ENCODE data around the gene RRH. TPM values are rescaled to one million over a fixed set of nuclear protein-coding genes. Genes with fewer than 3 reads are reported as not detected.
A peak's percentile ranks its signal among the peaks of the same experiment; 100 is the strongest.

RRH gene
- total RNA-seq, 2 donors from 2014 or later = not detected

DNA sequence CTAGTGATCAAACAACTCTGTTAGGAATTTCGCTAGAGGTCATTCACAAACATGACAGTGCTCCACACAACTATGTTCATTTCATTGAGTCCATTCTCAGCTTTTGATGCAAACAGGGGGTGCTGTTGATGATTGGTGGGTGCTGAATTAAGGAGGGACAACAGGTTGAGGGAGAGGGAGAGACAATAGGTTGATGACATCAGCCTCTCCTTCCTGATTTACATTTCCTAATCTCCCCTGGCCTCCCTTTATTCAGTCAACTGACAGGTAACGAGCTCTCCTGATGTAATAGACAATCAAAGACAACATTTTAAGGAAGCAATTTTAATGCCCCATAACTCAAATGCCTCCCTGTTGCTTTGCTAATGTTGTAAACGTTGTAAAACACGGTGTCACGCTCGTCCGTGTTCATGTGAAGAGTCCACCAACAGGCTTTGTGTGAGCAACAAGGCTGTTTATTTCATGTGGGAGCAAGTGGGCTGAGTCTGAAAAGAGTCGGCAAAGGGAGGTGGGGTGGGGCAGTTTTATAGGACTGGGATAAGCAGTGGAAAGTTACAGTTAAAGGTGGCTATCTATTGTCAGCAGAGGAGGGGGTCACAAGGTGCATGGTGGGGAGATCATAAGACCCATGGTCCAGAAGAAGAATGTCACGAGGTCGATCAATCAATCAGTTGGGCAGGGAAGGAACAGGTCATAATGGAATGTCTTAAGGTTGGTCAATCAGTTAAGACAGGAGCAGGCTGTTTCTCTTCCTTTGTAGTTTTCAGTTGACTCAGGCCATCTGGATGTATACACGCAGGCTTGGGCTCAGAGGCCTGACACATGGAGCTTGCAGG is 17.0 kb upstream of the RRH start:
- WGBS, 2 donors = 70 to 73% methylated on average over 11 of the region's 11 CpGs
- intact Hi-C loops (cut with DNase I) = loop anchor here (5.0 kb wide), 1 partner anchor 78 kb away; the partner anchor contains the start of gene PLA2G12A

GRCh38 chr4:109811707-109812106 is 16.1 kb upstream of the RRH start:
- no peak for DNase-seq
- no peak overlapping the region for H3K4me3 ChIP-seq
- intact Hi-C loops (cut with DNase I) = loop anchor here (5.0 kb wide), 1 partner anchor 79 kb away; the partner anchor contains the start of gene PLA2G12A
- no peaks in the 10 kb centered on the region for H3K27me3 ChIP-seq
- TF ChIP-seq, protein P1, sequence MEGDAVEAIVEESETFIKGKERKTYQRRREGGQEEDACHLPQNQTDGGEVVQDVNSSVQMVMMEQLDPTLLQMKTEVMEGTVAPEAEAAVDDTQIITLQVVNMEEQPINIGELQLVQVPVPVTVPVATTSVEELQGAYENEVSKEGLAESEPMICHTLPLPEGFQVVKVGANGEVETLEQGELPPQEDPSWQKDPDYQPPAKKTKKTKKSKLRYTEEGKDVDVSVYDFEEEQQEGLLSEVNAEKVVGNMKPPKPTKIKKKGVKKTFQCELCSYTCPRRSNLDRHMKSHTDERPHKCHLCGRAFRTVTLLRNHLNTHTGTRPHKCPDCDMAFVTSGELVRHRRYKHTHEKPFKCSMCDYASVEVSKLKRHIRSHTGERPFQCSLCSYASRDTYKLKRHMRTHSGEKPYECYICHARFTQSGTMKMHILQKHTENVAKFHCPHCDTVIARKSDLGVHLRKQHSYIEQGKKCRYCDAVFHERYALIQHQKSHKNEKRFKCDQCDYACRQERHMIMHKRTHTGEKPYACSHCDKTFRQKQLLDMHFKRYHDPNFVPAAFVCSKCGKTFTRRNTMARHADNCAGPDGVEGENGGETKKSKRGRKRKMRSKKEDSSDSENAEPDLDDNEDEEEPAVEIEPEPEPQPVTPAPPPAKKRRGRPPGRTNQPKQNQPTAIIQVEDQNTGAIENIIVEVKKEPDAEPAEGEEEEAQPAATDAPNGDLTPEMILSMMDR (IDR thresholded peaks at IDR 0.05) = no peak
- TF ChIP-seq POLR2A (IDR thresholded peaks at IDR 0.05) = no peak
- no peak for ATAC-seq
- no peaks in the 10 kb centered on the region for H3K9me3 ChIP-seq
- H3K4me1 ChIP-seq = peaks cover 11% of the 10 kb centered on the region
- H3K36me3 ChIP-seq (replicated peaks in 1 of 2; ENCODE audit: insufficient read depth in 1 of 2, low read depth in 2 of 2) = no peaks in the 10 kb centered on the region
- no peak overlapping the region for H3K27ac ChIP-seq
- 52 to 58% methylated on average over 3 of the region's 3 CpGs for WGBS, 2 donors

More for the DNA sequence above, 17.0 kb upstream of the RRH start:
- ATAC-seq (no peak), DNase-seq (no peak)
- Histone ChIP-seq H3K4me1 (peaks cover 6% of the 10 kb centered on the region), H3K27ac (no peak overlapping the region), H3K9me3 (no peaks in the 10 kb centered on the region), H3K36me3 (replicated peaks in 1 of 2; ENCODE audit: insufficient read depth in 1 of 2, low read depth in 2 of 2) (no peaks in the 10 kb centered on the region), H3K27me3 (no peaks in the 10 kb centered on the region), H3K4me3 (no peak overlapping the region)
- TF ChIP-seq POLR2A (IDR thresholded peaks at IDR 0.05) = no peak
- TF ChIP-seq, protein P1 (IDR thresholded peaks at IDR 0.05) = no peak

GRCh38 chr4:109815151-109816081 is 12.4 kb upstream of the RRH start, which contains the start of gene GAR1:
TSS of gene GAR1 (plus strand) at chr4:109815762. CDS start at chr4:109816165, 403 bp downstream.
- TF ChIP-seq, protein P1 (IDR thresholded peaks at IDR 0.05) = peak in 3 of 7 experiments; percentile 6 to 15 (median 13)
- TF ChIP-seq POLR2A (IDR thresholded peaks at IDR 0.05) = peak; percentile 61 to 90 (median 90)
- ATAC-seq (peak; percentile 99), DNase-seq (peak; percentile 91 to 96 (median 94))
- WGBS, 2 donors = 0 to 1% methylated on average over 47 to 53 of the region's 53 CpGs
- Histone ChIP-seq H3K27ac (peak within 1 kb of the TSS; percentile 54 to 97 (median 82)), H3K27me3 (no peaks in the 10 kb centered on the region), H3K4me3 (peak within 1 kb of the TSS; percentile 60 to 62), H3K4me1 (peaks cover 24% of the 10 kb centered on the region), H3K9me3 (no peaks in the 10 kb centered on the region), H3K36me3 (replicated peaks in 1 of 2; ENCODE audit: insufficient read depth in 1 of 2, low read depth in 2 of 2) (no peaks in the 10 kb centered on the region)
- intact Hi-C loops (cut with DNase I) = no loop called here

DNA sequence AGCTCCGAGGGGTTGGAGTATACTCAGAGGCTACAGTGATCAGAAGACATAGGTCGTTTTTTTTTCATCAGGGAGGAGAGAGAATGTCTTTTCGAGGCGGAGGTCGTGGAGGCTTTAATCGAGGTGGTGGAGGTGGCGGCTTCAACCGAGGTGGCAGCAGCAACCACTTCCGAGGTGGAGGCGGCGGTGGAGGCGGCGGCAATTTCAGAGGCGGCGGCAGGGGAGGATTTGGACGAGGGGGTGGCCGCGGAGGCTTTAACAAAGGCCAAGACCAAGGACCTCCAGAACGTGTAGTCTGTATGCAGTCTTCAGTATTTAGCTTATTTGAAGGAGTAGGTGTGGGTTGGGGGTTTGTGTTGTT is 11.7 kb upstream of the RRH start:
- ATAC-seq (peak; percentile 4), DNase-seq (peak in 1 of 4 donors; percentile 31)
- H3K36me3 ChIP-seq (replicated peaks in 1 of 2; ENCODE audit: insufficient read depth in 1 of 2, low read depth in 2 of 2) = no peaks in the 10 kb centered on the region
- no peaks in the 10 kb centered on the region for H3K27me3 ChIP-seq
- WGBS, 2 donors = 1% methylated on average over 19 of the region's 19 CpGs
- H3K4me1 ChIP-seq = peaks cover 24% of the 10 kb centered on the region
- H3K4me3 ChIP-seq = peak overlapping the region; percentile 60 to 62
- peak overlapping the region in 3 of 4 donors; percentile 70 to 97 (median 95) for H3K27ac ChIP-seq
- no peaks in the 10 kb centered on the region for H3K9me3 ChIP-seq
- intact Hi-C loops (cut with DNase I) = no loop called here
- TF ChIP-seq, protein P1 (IDR thresholded peaks at IDR 0.05) = no peak
- TF ChIP-seq POLR2A (IDR thresholded peaks at IDR 0.05) = no peak

Data from body of pancreas (tissue), 4 donors.